GM19023 (cell line): Measurements from ENCODE around the gene CREB5.
"Not testable (repeated sequence)": the region's sequence is repeated elsewhere in the genome, so short reads cannot be mapped to it uniquely, and the experiment has no call there.

Experiments
- ATAC-seq: cut with Tn5 transposase; IDR thresholded peaks from one replicate; pipeline ENCODE4 v1.9.1; 2021; ENCODE audit warnings: mild to moderate bottlenecking, moderate library complexity; ENCODE audit not compliant: unreplicated experiment

Gene CREB5

GRCh38 chr7:28539289-28539981, 127.1 kb downstream of the CREB5 start:
- peak; percentile 74 for ATAC-seq

- no peak for ATAC-seq
Observed at GRCh38 chr7:28542410-28542809, 130.1 kb downstream of the CREB5 start.

- ATAC-seq: no peak
Observed at GRCh38 chr7:28544453-28545117, 132.3 kb downstream of the CREB5 start.

GRCh38 chr7:28546067-28546466, 133.7 kb downstream of the CREB5 start:
- ATAC-seq: no peak

GRCh38 chr7:28547115-28547514, 134.8 kb downstream of the CREB5 start:
- ATAC-seq: no peak

- ATAC-seq: no peak
Observed at GRCh38 chr7:28548416-28548815, 136.1 kb downstream of the CREB5 start.

GRCh38 chr7:28549998-28550397, 137.7 kb downstream of the CREB5 start:
- ATAC-seq: no peak

GRCh38 chr7:28550580-28551186, 138.4 kb downstream of the CREB5 start:
- no peak for ATAC-seq

- no peak for ATAC-seq
Observed at GRCh38 chr7:28551331-28551730, 139.0 kb downstream of the CREB5 start.

- not testable (repeated sequence) for ATAC-seq
Observed at GRCh38 chr7:28551766-28552165, 139.4 kb downstream of the CREB5 start.

GRCh38 chr7:28554802-28555471, 142.6 kb downstream of the CREB5 start:
- ATAC-seq: no peak

GRCh38 chr7:28556025-28556424, 143.7 kb downstream of the CREB5 start:
- no peak for ATAC-seq

GRCh38 chr7:28556671-28557070, 144.4 kb downstream of the CREB5 start:
- ATAC-seq: no peak

- no peak for ATAC-seq
Observed at GRCh38 chr7:28558236-28558635, 145.9 kb downstream of the CREB5 start.

- ATAC-seq: no peak
Observed at GRCh38 chr7:28560767-28561166, 148.4 kb downstream of the CREB5 start.

- ATAC-seq: no peak
Observed at GRCh38 chr7:28564033-28564432, 151.7 kb downstream of the CREB5 start.

GRCh38 chr7:28564755-28565374, 152.5 kb downstream of the CREB5 start:
- no peak for ATAC-seq

GRCh38 chr7:28565980-28566379, 153.7 kb downstream of the CREB5 start:
- no peak for ATAC-seq

GRCh38 chr7:28570113-28570969, 158.0 kb downstream of the CREB5 start:
- ATAC-seq: no peak

GRCh38 chr7:28570970-28571288, 158.6 kb downstream of the CREB5 start:
- ATAC-seq: no peak
